ENCODE results near the gene ACOT13. TPM values are rescaled to one million over a fixed set of nuclear protein-coding genes. Genes with fewer than 3 reads are reported as not detected.
"Not testable (repeated sequence)": the region's sequence is repeated elsewhere in the genome, so short reads cannot be mapped to it uniquely, and the experiment has no call there.

The ACOT13 gene
- polyA plus RNA-seq, 1 of the 3 experiments (the other 2 are of a cell fraction): 18.0 TPM

DNA sequence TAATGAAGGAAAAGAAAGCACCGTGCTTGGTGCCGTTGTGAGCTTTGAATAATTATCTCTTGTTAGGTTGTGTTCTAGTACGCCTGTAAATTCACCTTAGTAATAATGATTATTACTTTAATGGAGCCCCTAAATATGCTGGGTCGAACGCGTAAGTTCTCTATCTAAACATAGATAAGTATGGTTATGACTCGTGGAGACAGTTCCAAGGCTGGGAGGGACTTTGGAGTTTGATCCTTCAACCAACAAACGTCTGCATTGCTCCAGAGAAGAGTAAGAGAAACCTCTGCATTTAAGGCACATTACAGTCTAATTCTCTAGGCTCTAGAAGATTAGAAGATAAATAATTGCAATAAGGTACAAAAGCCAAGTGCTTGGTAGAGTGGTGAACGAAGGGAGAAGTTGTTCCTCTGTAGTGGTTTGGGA lies 514 bp downstream of the ACOT13 start:
- Histone ChIP-seq H3K27me3 (ENCODE audit: insufficient read depth) (no peaks in the 10 kb centered on the region), H3K9me2 (no peaks in the 10 kb centered on the region), H4K20me1 (ENCODE audit: insufficient read depth) (no peaks in the 10 kb centered on the region), H3K27ac (ENCODE audit: low read depth in 2 of 2, low read length in 1 of 2) (peak overlapping the region; percentile 87 to 90), H3K79me2 (ENCODE audit: insufficient read depth) (peaks cover 50% of the 10 kb centered on the region), H3F3A (replicated peaks; ENCODE audit: insufficient read depth) (peaks cover 3% of the 10 kb centered on the region), H3K4me1 (ENCODE audit: control insufficient read depth in 1 of 2, insufficient read depth in 2 of 2, low read depth in 1 of 2, low read length in 1 of 2) (peaks cover 6 to 14% of the 10 kb centered on the region in 2 experiments; a peak in 2 of 4 replicates), H2AFZ (ENCODE audit: low read depth) (peak overlapping the region; percentile 92), H3K4me2 (peak overlapping the region; percentile 79), H3K4me3 (ENCODE audit: low read depth in 2 of 2, low read length in 1 of 2) (peak overlapping the region; percentile 67 to 82), H3K9me3 (no peaks in the 10 kb centered on the region), H3K36me3 (replicated peaks in 1 of 2; ENCODE audit: control insufficient read depth in 1 of 2, insufficient read depth in 2 of 2, low read length in 1 of 2) (peaks cover 24 to 29% of the 10 kb centered on the region in 2 experiments), H3K9ac (peak overlapping the region; percentile 86)
- ChIA-PET CTCF (interaction anchor here (0.7 to 7.3 kb wide), 19 partner anchors 10 to 173 kb away, joined by 3 to 96 read pairs (median 4); partner anchors contain the start of genes ALDH5A1, C6orf62 and KIAA0319), POLR2A (interaction anchor here (0.9 to 1.6 kb wide), 4 partner anchors 15 to 86 kb away, joined by 3 to 12 read pairs (median 4); partner anchors contain the start of gene KIAA0319)
- no peak for TF ChIP-seq FOXM1 (IDR thresholded peaks at IDR 0.05; ENCODE audit: low read depth)
- TF ChIP-seq, protein P1, sequence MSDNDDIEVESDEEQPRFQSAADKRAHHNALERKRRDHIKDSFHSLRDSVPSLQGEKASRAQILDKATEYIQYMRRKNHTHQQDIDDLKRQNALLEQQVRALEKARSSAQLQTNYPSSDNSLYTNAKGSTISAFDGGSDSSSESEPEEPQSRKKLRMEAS (IDR thresholded peaks at IDR 0.05; ENCODE audit: low read depth): no peak
- TF ChIP-seq TCF12 (IDR thresholded peaks at IDR 0.05): no peak
- no peak for TF ChIP-seq YY1 (IDR thresholded peaks at IDR 0.05; ENCODE audit: low read depth)
- WGBS (ENCODE audit: low lambda C conversion rate): 8% methylated on average over 9 of the region's 9 CpGs
- peak; percentile 11 for DNase-seq

DNA sequence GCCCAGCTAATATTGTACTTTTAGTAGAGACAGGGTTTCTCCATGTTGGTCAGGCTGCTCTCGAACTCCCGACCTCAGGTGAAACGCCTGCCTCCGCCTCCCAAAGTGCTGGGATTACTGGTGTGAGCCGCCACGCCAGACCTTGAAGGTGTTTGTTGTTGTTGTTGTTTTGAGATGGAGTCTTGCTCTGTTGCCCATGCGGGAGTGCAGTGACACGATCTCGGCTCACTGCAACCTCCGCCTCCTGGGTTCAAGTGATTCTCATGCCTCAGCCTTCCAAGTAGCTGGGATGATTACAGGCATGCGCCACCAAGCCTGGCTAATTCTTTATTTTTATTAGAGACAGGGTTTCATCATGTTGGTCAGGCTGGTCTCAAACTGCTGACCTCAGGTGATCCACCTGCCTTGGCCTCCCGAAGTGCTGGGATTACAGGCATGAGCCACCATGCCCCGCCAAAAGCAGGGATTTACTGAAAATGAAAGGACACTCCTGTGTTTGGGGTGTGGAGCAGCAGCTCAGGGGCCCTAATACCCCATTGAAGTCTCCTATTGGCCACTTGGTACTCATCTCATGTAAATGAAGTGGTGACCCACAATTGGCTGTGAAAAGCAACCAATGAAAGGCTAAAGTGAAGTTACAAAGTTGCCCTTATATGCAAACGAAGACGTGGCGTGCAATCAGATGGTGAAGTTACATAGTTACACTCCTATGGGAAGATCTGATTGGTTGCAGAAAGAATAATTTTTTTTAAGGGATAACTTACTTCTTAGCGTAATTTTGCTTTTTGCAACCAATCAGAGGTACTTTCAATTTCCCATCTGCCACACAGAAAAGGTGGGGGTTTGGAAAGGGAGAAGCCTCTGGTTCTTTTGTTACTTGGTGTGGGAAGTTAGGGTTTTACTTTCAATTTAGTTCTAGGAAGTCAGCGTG lies 1.5 kb downstream of the ACOT13 start:
- H3K9me2 ChIP-seq; H3F3A ChIP-seq (replicated peaks; ENCODE audit: insufficient read depth); DNase-seq; H3K27ac ChIP-seq (ENCODE audit: low read depth in 2 of 2, low read length in 1 of 2); H2AFZ ChIP-seq (ENCODE audit: low read depth); H4K20me1 ChIP-seq (ENCODE audit: insufficient read depth); H3K9me3 ChIP-seq; H3K9ac ChIP-seq; H3K27me3 ChIP-seq (ENCODE audit: insufficient read depth); POLR2A ChIA-PET: not testable (repeated sequence)
- Histone ChIP-seq H3K4me3 (ENCODE audit: low read depth in 2 of 2, low read length in 1 of 2) (peak overlapping the region; percentile 67 to 82; a peak in 2 of 4 replicates), H3K79me2 (ENCODE audit: insufficient read depth) (peaks cover 41% of the 10 kb centered on the region), H3K4me2 (peak overlapping the region; percentile 79), H3K36me3 (replicated peaks in 1 of 2; ENCODE audit: control insufficient read depth in 1 of 2, insufficient read depth in 2 of 2, low read length in 1 of 2) (peaks cover 18 to 20% of the 10 kb centered on the region in 2 experiments), H3K4me1 (ENCODE audit: control insufficient read depth in 1 of 2, insufficient read depth in 2 of 2, low read depth in 1 of 2, low read length in 1 of 2) (peaks cover 6 to 14% of the 10 kb centered on the region in 2 experiments; a peak in 2 of 4 replicates)
- 79% methylated on average over 18 of the region's 18 CpGs for WGBS (ENCODE audit: low lambda C conversion rate)
- CTCF ChIA-PET: interaction anchor here (1.1 to 7.3 kb wide), 4 partner anchors 11 to 86 kb away, joined by 3 to 96 read pairs (median 6); no protein-coding TSS in a partner anchor

DNA sequence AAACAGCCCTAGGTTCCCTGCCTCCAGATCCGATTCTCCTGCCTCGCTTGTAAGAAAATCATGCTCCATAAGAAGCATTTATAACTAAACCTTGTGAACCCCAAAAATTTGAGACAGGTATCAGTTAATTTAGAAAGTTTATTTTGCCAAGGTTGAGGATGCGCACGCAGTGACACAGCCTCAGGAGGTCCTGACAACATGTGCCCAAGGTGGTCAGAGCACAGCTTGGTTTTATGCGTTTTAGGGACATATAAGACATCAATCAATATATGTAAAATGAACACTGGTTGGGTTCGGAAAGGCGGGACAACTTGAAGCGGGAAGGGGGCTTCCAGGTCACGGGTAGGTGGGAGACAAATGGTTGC lies 2.1 kb downstream of the ACOT13 start:
- no peak overlapping the region for H3K9ac ChIP-seq
- peaks cover 6 to 14% of the 10 kb centered on the region in 2 experiments; a peak in 2 of 4 replicates for H3K4me1 ChIP-seq (ENCODE audit: control insufficient read depth in 1 of 2, insufficient read depth in 2 of 2, low read depth in 1 of 2, low read length in 1 of 2)
- no peak overlapping the region for H3K27ac ChIP-seq (ENCODE audit: low read depth in 2 of 2, low read length in 1 of 2)
- H3K9me3 ChIP-seq: peaks cover 5% of the 10 kb centered on the region; the same call in 1 of the 2 replicates
- no peaks in the 10 kb centered on the region for H3K9me2 ChIP-seq
- no peaks in the 10 kb centered on the region for H3K27me3 ChIP-seq (ENCODE audit: insufficient read depth)
- no peak for TF ChIP-seq EP300 (IDR thresholded peaks at IDR 0.05; ENCODE audit: borderline replicate concordance in 1 of 2, low read depth in 1 of 2, low read length in 1 of 2)
- TF ChIP-seq RAD21 (IDR thresholded peaks at IDR 0.05; ENCODE audit: low read length): no peak
- no peak for TF ChIP-seq RCOR1 (IDR thresholded peaks at IDR 0.05; ENCODE audit: low read length)
- TF ChIP-seq NRF1 (IDR thresholded peaks at IDR 0.05; ENCODE audit: low read depth, low read length): no peak
- TF ChIP-seq POLR2AphosphoS5 (IDR thresholded peaks at IDR 0.05; ENCODE audit: low read depth, low read length): no peak
- TF ChIP-seq GATA2 (CRISPR knock-in tag; IDR thresholded peaks at IDR 0.05): no peak
- TF ChIP-seq, protein P2, sequence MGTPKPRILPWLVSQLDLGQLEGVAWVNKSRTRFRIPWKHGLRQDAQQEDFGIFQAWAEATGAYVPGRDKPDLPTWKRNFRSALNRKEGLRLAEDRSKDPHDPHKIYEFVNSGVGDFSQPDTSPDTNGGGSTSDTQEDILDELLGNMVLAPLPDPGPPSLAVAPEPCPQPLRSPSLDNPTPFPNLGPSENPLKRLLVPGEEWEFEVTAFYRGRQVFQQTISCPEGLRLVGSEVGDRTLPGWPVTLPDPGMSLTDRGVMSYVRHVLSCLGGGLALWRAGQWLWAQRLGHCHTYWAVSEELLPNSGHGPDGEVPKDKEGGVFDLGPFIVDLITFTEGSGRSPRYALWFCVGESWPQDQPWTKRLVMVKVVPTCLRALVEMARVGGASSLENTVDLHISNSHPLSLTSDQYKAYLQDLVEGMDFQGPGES (IDR thresholded peaks at IDR 0.05; ENCODE audit: low read depth, low read length): no peak
- TF ChIP-seq, protein P3, sequence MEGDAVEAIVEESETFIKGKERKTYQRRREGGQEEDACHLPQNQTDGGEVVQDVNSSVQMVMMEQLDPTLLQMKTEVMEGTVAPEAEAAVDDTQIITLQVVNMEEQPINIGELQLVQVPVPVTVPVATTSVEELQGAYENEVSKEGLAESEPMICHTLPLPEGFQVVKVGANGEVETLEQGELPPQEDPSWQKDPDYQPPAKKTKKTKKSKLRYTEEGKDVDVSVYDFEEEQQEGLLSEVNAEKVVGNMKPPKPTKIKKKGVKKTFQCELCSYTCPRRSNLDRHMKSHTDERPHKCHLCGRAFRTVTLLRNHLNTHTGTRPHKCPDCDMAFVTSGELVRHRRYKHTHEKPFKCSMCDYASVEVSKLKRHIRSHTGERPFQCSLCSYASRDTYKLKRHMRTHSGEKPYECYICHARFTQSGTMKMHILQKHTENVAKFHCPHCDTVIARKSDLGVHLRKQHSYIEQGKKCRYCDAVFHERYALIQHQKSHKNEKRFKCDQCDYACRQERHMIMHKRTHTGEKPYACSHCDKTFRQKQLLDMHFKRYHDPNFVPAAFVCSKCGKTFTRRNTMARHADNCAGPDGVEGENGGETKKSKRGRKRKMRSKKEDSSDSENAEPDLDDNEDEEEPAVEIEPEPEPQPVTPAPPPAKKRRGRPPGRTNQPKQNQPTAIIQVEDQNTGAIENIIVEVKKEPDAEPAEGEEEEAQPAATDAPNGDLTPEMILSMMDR (IDR thresholded peaks at IDR 0.05): no peak
- TF ChIP-seq CHD2 (IDR thresholded peaks at IDR 0.05; ENCODE audit: low read length, partially characterized antibody): no peak
- peaks cover 13 to 15% of the 10 kb centered on the region in 2 experiments for H3K36me3 ChIP-seq (replicated peaks in 1 of 2; ENCODE audit: control insufficient read depth in 1 of 2, insufficient read depth in 2 of 2, low read length in 1 of 2)
- no peaks in the 10 kb centered on the region for H4K20me1 ChIP-seq (ENCODE audit: insufficient read depth)
- ChIA-PET POLR2A (no interaction called here), CTCF (interaction anchor here (1.1 to 7.3 kb wide), 2 partner anchors 26 to 87 kb away, joined by 5 to 96 read pairs; no protein-coding TSS in a partner anchor)
- peaks cover 3% of the 10 kb centered on the region for H3F3A ChIP-seq (replicated peaks; ENCODE audit: insufficient read depth)
- H3K4me2 ChIP-seq: no peak overlapping the region
- no peak for DNase-seq
- no peak overlapping the region for H2AFZ ChIP-seq (ENCODE audit: low read depth)
- H3K4me3 ChIP-seq (ENCODE audit: low read depth in 2 of 2, low read length in 1 of 2): no peak overlapping the region
- 84% methylated on average over 9 of the region's 9 CpGs for WGBS (ENCODE audit: low lambda C conversion rate)
- peaks cover 36% of the 10 kb centered on the region for H3K79me2 ChIP-seq (ENCODE audit: insufficient read depth)

Data from SK-N-SH (cell line).